Kidney epithelial cell (primary cell): ENCODE data around the gene MMEL1. TPM values are rescaled to one million over a fixed set of nuclear protein-coding genes. Genes with fewer than 3 reads are reported as not detected.

Experiments
- DNase-seq: peaks from one replicate; pipeline ENCODE4 v3.0.0-alpha.2; 2010; ENCODE audit warnings: low read depth
- H3K27me3 ChIP-seq: 2 replicates; pipeline ENCODE4 v1.6.0; 2011; ENCODE audit warnings: low read length; ENCODE audit not compliant: control insufficient read depth, insufficient read depth
- H3K36me3 ChIP-seq: 2 replicates; pipeline ENCODE4 v1.5.1; 2011; ENCODE audit warnings: low read length; ENCODE audit not compliant: control insufficient read depth, insufficient read depth
- H3K4me3 ChIP-seq: 2 replicates; pipeline ENCODE4 v1.5.1; 2011; ENCODE audit warnings: low read depth, mild to moderate bottlenecking, control low read depth, low read length
- total RNA-seq: library from RNA; depleted of rRNA; stranded (reverse); fragments of >200 nt; gene quantifications from 2 replicates; pipeline ENCODE4 v1.2.3, GENCODE V29; 2015
- TF ChIP-seq, protein P1 (sequence below): IDR thresholded peaks from 2 replicates; pipeline ENCODE4 v1.5.1; 2011; ENCODE audit warnings: mild to moderate bottlenecking, moderate library complexity, low read length, control low read depth, inconsistent platforms; ENCODE audit not compliant: insufficient read depth, poor library complexity, severe bottlenecking

Gene MMEL1
- total RNA-seq, 1 donor from 2014 or later = not detected

DNA sequence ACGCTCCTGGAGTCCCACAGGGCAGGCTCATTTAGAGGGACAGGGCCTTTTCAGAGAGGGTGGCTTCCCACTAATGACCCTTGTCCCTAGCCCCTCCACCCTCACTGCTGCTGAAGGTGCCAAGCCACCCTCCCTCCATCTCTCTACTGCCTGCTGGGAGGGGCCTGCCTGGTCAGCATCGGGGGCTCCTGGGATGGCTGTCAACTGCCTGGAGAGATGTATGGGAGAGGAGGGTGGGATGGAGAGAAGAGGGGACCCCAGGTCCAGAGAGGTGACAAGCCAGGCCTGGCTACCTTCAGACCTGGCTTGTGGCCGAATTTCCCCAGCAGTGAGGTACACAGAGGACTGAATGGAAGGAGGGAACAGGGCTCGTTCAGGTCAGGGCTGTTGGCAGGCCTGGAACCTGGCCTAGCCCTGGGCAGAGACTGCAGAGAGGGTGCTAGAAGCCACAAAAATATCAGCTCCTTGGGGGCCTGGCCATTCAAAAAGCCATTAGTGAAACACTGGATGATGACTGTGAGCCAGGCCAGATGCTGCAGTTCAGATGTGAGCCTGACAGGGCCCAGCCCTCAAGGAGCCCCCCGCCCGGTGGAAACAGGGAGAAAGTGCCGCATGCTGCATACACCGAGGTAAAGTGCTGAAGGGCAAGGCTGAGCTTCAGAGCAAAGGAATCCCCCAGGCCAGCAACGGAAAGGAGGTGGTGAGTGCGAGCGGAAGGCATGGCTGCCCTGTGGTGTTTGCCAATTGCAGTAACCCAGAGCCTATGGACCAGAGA is 20.0 kb downstream of the MMEL1 start:
- no peak for DNase-seq
- TF ChIP-seq, protein P1, sequence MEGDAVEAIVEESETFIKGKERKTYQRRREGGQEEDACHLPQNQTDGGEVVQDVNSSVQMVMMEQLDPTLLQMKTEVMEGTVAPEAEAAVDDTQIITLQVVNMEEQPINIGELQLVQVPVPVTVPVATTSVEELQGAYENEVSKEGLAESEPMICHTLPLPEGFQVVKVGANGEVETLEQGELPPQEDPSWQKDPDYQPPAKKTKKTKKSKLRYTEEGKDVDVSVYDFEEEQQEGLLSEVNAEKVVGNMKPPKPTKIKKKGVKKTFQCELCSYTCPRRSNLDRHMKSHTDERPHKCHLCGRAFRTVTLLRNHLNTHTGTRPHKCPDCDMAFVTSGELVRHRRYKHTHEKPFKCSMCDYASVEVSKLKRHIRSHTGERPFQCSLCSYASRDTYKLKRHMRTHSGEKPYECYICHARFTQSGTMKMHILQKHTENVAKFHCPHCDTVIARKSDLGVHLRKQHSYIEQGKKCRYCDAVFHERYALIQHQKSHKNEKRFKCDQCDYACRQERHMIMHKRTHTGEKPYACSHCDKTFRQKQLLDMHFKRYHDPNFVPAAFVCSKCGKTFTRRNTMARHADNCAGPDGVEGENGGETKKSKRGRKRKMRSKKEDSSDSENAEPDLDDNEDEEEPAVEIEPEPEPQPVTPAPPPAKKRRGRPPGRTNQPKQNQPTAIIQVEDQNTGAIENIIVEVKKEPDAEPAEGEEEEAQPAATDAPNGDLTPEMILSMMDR = no peak
- H3K4me3 ChIP-seq = no peak overlapping the region
- peaks cover 10% of the 10 kb centered on the region for H3K27me3 ChIP-seq
- H3K36me3 ChIP-seq = no peaks in the 10 kb centered on the region

DNA sequence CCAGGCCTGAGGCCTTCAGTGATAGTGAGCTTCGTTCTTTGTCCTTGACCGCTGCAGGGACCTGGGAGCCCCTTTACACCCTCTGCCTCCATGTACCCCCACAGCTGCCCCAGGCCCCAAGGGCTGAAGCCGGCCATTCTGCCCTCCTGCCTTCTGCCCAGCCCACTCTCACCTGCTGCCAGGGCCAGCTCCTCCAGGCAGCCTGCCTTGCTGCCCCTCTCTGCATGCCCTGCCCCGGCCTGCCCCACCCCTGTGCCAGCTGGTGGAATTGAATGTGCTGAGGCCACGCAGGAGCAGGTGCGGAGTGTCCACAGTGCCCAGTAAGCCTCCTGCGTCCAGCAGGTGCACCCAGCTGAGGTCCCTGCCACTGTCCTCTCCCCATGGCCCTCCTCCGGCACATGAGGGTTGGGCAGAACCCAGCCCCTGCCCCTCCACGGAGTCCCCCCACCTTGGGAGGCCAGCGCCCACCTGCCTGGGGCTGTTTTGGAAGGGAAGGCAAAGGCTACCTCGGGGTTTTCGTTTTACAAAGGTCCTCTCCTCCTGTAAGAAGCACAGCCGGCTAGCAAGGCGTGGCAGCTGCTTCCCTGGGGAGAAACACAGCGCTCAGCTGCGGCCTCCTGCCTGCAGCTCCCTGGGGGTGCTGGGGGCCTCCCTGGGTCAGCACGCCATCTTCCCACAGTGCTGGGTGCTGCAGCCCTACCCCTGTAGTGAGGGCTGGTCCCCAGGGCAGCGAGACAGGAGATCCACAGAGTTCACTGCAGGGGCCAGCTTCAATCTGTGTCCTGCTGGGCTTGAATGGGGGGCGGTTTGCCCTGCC is 21.0 kb downstream of the MMEL1 start:
- peaks cover 10% of the 10 kb centered on the region for H3K27me3 ChIP-seq
- H3K4me3 ChIP-seq = no peak overlapping the region
- DNase-seq = no peak
- TF ChIP-seq, protein P1 = no peak
- no peaks in the 10 kb centered on the region for H3K36me3 ChIP-seq

DNA sequence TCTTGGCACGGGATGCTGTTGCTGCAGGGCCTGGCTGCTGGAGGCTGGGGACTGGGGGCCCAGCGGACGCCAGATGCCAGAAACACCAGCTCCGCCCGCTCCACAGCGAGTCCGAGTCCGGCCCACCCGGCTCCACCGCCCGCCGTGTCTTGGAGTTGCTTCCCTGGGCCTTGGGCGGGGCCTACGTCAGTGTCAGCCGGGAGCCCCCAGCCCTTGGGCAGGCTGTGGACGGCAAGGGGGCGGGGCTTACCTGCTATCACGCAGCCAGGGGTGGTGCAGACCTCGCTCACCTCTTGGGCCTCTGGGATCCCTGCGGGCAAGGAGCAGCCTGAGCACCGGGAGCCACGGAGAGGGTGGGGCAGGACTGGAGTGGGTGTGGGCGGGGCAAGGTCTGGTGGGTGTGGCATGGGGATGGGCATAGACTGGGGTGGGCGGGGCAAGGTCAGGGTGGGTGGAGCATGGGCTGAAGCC is 21.8 kb downstream of the MMEL1 start:
- Histone ChIP-seq H3K4me3 (no peak overlapping the region), H3K36me3 (no peaks in the 10 kb centered on the region), H3K27me3 (peaks cover 13% of the 10 kb centered on the region)
- no peak for DNase-seq
- TF ChIP-seq, protein P1 = no peak

DNA sequence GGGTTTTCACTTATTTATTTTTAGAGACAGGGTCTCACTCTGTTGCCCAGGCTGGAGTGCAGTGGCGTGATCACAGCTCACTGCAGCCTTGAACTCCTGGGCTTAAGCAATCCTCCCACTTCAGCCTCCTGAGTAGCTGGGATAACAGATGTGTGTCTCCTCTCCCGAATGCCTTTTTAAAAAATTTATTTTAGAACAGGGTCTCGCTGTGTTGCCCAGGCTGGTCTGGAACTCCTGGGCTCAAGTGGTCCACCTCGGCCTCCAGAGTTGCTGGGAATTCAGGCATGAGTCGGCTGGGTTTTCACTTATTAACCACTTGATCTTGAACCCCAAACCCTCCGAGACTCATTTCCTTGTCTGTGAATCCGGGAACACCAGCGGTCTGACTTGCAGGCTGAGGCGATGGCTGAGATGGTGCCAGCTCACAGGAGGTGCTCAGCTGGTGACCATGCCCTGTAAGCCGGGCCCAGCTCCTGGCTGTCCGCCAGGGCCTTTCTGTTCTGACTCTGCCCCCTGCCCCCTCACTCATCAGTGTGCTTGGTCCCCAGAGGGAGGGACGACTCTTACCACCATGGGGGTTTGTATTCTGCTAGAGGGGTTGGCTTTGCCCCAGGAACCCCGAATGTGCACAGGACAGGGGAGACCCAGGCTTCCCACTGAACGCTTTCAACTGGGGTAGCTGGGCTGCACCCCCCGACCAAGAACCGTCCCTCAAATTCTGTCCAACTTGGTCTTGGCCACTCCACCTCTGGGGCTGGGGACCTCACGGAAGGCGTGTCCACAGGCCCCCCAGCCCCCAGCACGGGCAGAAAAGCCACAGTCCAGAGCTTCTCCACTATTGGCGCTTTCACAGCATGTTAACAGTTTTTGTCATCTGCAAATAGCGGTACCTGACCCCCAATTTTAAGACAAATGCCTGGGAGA is 22.5 kb downstream of the MMEL1 start:
- Histone ChIP-seq H3K4me3 (no peak overlapping the region), H3K27me3 (peaks cover 13% of the 10 kb centered on the region), H3K36me3 (no peaks in the 10 kb centered on the region)
- DNase-seq = no peak
- TF ChIP-seq, protein P1 = no peak

DNA sequence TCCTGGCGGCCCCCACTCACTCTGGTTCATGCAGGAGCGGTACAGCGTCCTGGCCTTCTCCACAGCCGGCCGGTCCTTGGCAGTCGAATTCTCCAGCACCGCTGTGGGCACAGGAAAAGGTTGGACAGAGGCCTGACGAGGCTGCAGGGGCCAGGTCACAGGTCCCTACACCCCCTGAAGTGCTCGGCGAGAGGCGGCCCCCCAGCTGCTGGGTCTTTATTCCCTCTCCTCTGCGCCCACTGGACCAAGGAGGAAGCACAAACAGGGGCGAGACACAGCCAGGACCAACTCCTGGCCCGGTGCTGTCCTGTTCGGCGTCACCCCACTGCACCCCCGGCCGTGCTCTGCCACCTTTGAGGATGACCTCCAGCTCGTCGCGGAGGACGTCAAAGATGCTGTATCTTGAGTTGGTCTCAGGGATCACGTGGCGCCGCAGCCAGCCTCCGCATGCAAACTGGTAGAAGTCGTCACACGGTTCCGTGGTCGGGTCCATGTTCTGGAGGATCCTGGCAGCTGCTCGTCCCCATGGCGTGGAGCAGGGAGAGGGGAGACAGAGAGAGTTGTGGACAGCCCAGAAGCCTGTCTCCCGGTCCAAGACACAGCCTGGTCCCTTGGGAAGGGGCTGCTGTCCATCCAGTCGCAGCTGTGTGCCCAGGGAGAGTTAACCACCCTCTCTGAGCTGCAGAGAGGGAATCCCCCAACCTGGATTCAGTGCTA is 23.3 kb downstream of the MMEL1 start:
- Histone ChIP-seq H3K27me3 (peaks cover 13% of the 10 kb centered on the region), H3K4me3 (no peak overlapping the region), H3K36me3 (no peaks in the 10 kb centered on the region)
- TF ChIP-seq, protein P1 = no peak
- DNase-seq = no peak
